Duodenal mucosa (tissue), 2 donors: Measurements from ENCODE around the gene SMIM1.

ENCODE experiments used
- H3K27ac ChIP-seq: one replicate; pipeline ENCODE4 v1.7.0; 2013; ENCODE audit warnings: low read depth, low read length
- H3K27me3 ChIP-seq, 2 donors: one replicate each; pipeline ENCODE4 v1.7.0; 2013; ENCODE audit warnings: low read length in 2 of 2, control low read depth in 1 of 2; ENCODE audit not compliant: insufficient read depth in 2 of 2, control insufficient read depth in 1 of 2
- H3K36me3 ChIP-seq, 2 donors: one replicate each; pipeline ENCODE4 v1.7.0; 2013; ENCODE audit warnings: low read length in 2 of 2, control low read depth in 1 of 2; ENCODE audit not compliant: insufficient read depth in 2 of 2, control insufficient read depth in 1 of 2
- H3K4me1 ChIP-seq, 2 donors: one replicate each; pipeline ENCODE4 v1.7.0; 2013; ENCODE audit warnings: low read length in 2 of 2, control low read depth in 1 of 2; ENCODE audit not compliant: insufficient read depth in 2 of 2, control insufficient read depth in 1 of 2
- H3K4me3 ChIP-seq, 2 donors: one replicate each; pipeline ENCODE4 v1.7.0; 2013; ENCODE audit warnings: low read length in 2 of 2, low read depth in 1 of 2
- H3K9ac ChIP-seq, 2 donors: one replicate each; pipeline ENCODE4 v1.7.0; 2013; ENCODE audit warnings: low read length in 2 of 2, low read depth in 1 of 2
- H3K9me3 ChIP-seq, 2 donors: one replicate each; pipeline ENCODE4 v1.7.0; 2013; ENCODE audit warnings: low read length in 2 of 2, control low read depth in 1 of 2; ENCODE audit not compliant: control insufficient read depth in 1 of 2

Gene SMIM1

GRCh38 chr1:3776231-3776961, 3.8 kb downstream of the SMIM1 start:
- no peak overlapping the region for H3K27ac ChIP-seq

GRCh38 chr1:3777078-3777547, 4.6 kb downstream of the SMIM1 start:
- Histone ChIP-seq H3K27ac (no peak overlapping the region), H3K9ac (no peak overlapping the region)

More at GRCh38 chr1:3776231-3776961, 3.8 kb downstream of the SMIM1 start:
- Histone ChIP-seq H3K27me3 (peaks cover 5 to 14% of the 10 kb centered on the region in 2 donors), H3K9me3 (no peaks in the 10 kb centered on the region), H3K9ac (no peak overlapping the region), H3K4me1 (peaks cover 4 to 31% of the 10 kb centered on the region in 2 donors), H3K36me3 (peaks cover 16 to 27% of the 10 kb centered on the region in 2 donors), H3K4me3 (no peak overlapping the region)

GRCh38 chr1:3777647-3778589, 5.4 kb downstream of the SMIM1 start:
- Histone ChIP-seq H3K27ac (no peak overlapping the region), H3K4me1 (peaks cover 0 to 23% of the 10 kb centered on the region in 2 donors), H3K9me3 (no peaks in the 10 kb centered on the region), H3K36me3 (peaks cover 17 to 42% of the 10 kb centered on the region in 2 donors), H3K27me3 (peaks cover 0 to 10% of the 10 kb centered on the region in 2 donors), H3K9ac (no peak overlapping the region), H3K4me3 (no peak overlapping the region)

More at GRCh38 chr1:3777078-3777547, 4.6 kb downstream of the SMIM1 start:
- Histone ChIP-seq H3K27me3 (peaks cover 0 to 10% of the 10 kb centered on the region in 2 donors), H3K4me3 (no peak overlapping the region), H3K9me3 (no peaks in the 10 kb centered on the region), H3K4me1 (peaks cover 0 to 24% of the 10 kb centered on the region in 2 donors), H3K36me3 (peaks cover 17 to 34% of the 10 kb centered on the region in 2 donors)

GRCh38 chr1:3778590-3779264, 6.2 kb downstream of the SMIM1 start:
- Histone ChIP-seq H3K36me3 (peaks cover 17 to 50% of the 10 kb centered on the region in 2 donors), H3K4me3 (no peak overlapping the region), H3K27ac (no peak overlapping the region), H3K9ac (no peak overlapping the region), H3K9me3 (no peaks in the 10 kb centered on the region), H3K27me3 (peaks cover 0 to 3% of the 10 kb centered on the region in 2 donors), H3K4me1 (peaks cover 0 to 16% of the 10 kb centered on the region in 2 donors)

- Histone ChIP-seq H3K9ac (no peak overlapping the region), H3K36me3 (peaks cover 17 to 57% of the 10 kb centered on the region in 2 donors), H3K27ac (no peak overlapping the region), H3K4me1 (peaks cover 0 to 16% of the 10 kb centered on the region in 2 donors), H3K27me3 (no peaks in the 10 kb centered on the region), H3K4me3 (no peak overlapping the region), H3K9me3 (no peaks in the 10 kb centered on the region)
Observed at GRCh38 chr1:3779265-3779911, 6.8 kb downstream of the SMIM1 start.

- H3K27ac ChIP-seq: no peak overlapping the region
Observed at GRCh38 chr1:3779912-3780416, 7.4 kb downstream of the SMIM1 start.

GRCh38 chr1:3780901-3781300, 8.4 kb downstream of the SMIM1 start:
- Histone ChIP-seq H3K4me3 (no peak overlapping the region), H3K4me1 (peaks cover 0 to 12% of the 10 kb centered on the region in 2 donors), H3K27me3 (no peaks in the 10 kb centered on the region), H3K36me3 (peaks cover 21 to 68% of the 10 kb centered on the region in 2 donors), H3K9ac (no peak overlapping the region), H3K27ac (no peak overlapping the region), H3K9me3 (no peaks in the 10 kb centered on the region)

More at GRCh38 chr1:3779912-3780416, 7.4 kb downstream of the SMIM1 start:
- H3K9ac ChIP-seq: no peak overlapping the region
- peaks cover 0 to 16% of the 10 kb centered on the region in 2 donors for H3K4me1 ChIP-seq
- H3K4me3 ChIP-seq: no peak overlapping the region
- peaks cover 20 to 62% of the 10 kb centered on the region in 2 donors for H3K36me3 ChIP-seq
- H3K27me3 ChIP-seq: no peaks in the 10 kb centered on the region
- no peaks in the 10 kb centered on the region for H3K9me3 ChIP-seq

GRCh38 chr1:3783651-3784474, 11.3 kb downstream of the SMIM1 start:
- H3K4me1 ChIP-seq: peaks cover 0 to 6% of the 10 kb centered on the region in 2 donors
- peaks cover 29 to 92% of the 10 kb centered on the region in 2 donors for H3K36me3 ChIP-seq
- no peaks in the 10 kb centered on the region for H3K27me3 ChIP-seq
- no peak overlapping the region for H3K4me3 ChIP-seq
- H3K9me3 ChIP-seq: no peaks in the 10 kb centered on the region
- H3K27ac ChIP-seq: no peak overlapping the region
- no peak overlapping the region for H3K9ac ChIP-seq
